ENCODE results near the gene ATAD1.
A peak's percentile ranks its signal among the peaks of the same experiment; 100 is the strongest.
"Not testable (repeated sequence)": the region's sequence is repeated elsewhere in the genome, so short reads cannot be mapped to it uniquely, and the experiment has no call there.

The ATAD1 gene, protein sequence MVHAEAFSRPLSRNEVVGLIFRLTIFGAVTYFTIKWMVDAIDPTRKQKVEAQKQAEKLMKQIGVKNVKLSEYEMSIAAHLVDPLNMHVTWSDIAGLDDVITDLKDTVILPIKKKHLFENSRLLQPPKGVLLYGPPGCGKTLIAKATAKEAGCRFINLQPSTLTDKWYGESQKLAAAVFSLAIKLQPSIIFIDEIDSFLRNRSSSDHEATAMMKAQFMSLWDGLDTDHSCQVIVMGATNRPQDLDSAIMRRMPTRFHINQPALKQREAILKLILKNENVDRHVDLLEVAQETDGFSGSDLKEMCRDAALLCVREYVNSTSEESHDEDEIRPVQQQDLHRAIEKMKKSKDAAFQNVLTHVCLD

DNA sequence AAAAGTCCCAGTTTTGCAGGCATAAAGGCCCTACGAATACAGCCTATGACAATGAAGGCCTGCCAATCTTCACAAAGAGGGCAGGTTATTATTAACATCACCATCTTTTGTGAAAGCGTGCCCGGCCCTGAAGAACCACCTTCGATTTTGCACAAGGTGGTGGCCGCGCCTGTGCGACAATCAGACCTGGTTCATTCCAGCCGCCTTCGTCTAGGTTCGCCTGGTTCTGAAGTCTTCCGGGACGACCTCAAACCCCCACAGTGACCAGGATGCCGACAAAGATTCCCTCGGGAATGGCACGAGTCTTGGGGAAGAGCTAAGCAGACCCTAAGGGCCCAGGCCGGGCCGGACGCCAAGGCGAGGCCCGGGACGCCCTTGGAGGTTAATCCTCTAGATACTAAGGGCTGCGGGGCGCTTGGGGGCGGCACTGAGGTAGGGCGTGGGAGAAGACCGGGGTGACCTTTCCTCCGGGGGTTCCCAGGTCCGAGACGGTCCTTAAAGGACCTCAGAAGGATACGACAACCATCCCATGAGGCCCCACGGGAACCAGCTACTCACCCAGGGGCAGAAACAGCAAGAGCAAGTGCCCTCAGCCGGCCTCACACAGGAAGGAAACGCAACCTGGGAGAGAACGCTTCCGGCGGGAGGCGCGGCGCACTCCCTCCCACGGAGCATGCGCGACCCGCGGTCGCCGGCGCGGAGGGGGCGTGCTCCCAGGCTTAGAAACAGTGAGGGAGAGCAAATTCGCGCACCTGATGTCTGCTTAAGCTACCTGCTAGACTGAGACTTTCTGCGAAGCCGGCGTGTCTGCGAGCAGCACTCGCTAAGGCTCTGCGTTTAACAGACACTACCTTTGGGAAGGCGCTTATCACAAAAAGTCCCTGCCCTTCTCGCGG lies at the start of gene ATAD1:
TSS of gene ATAD1 (minus strand) at position 618 of the 896 bp plus-strand sequence. CDS start 3,627 bp downstream, outside the sequence.
- peak; percentile 89 for DNase-seq

DNA sequence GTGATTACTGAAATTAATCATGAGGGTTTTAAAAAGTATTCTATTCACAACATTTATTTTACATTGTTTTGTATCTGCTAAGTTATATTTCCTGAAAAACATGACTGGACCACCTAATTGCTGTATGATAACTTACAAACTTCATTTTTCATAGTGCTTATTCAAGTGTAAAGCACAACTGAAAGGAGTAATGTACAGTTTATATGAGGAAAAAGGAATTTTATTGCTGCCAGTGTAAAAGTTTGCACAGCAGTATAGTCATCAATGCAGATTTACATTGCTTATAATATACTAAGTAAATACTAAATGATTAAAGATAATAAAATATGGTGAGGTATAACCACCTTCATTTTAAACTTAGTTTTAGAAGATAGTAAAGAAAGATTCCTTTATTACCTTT lies 49.4 kb upstream of the ATAD1 start:
- DNase-seq, result no peak

DNA sequence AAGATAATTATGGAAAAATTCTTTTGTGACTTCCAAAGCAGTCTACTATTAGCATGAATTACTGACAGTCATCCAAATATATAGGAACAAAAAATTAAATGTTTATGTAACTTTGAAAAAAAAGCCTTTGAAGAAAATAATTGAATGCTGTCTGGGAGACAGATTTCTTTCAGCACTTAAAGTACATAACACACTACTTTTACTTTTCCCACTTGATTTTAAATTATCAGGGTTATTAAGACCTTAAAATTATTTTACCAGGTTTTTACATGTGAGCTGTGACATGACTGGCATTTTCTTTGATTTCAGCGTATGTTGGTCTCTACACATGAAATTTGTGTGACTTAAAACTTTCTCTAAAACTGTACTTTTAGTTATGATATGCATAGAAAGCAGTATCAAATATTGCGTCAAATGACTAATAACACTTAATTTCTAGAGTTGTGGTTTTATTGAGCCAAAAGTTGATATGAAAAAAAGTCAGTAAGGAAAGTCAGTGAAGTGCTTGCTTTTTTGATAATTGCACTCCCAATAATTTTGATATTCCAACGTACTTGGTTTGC lies 48.5 kb upstream of the ATAD1 start:
- no peak for DNase-seq

DNA sequence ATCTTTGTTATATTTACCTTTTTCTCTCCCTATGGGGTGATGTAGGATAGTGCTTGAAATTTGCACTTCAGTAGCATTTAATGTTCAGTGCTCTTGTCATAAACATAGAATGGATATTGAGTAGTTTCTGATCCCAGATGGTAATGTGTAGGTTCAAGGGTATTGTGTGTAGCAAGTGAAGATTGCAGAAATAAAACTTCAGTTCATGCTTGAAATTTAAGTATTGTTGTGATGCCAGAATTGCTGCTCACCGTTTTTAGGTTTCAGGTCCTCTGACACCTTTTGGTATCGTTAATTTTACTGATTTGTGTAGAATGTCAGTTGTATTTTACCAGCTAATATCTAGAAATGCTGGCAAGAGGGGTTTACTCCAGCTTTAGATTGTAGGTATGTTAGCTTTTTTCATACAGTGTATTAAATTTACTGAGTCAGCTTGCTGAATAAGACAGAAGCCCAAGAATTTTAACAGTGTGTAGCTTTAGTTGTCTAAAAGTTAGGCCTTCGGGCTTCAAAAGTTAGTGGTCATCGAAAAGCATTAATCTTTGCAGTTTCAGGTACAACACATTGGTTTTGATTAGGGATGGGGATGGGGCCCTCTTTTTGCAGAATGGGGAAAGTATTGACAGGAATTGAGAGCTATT lies 47.3 kb upstream of the ATAD1 start:
- no peak for DNase-seq

DNA sequence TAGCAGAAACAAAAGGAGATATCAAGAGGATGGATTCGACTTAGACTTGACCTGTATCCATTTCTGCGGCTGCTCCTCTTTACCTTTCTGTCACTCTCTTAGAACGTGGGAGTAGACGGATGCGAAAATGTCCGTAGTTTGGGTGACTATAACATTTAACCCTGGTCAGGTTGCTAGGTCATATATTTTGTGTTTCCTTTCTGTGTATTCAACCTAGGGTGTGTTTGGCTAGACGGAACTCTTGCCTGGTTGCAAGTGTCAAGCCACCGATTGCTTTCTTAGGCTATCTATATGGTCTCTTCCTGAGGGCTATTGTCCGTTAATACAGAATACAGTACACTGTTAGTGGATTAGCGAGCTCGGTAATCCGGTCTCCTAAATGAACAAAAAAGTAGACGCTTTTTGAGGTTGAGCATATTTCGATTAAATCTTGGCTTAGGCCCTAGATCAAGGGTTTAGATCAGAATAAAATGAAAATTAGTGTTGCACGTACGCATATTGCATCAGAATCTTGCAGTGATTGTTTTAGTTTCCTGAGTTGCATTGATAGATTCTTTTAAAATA lies 46.6 kb upstream of the ATAD1 start:
- DNase-seq, result no peak

DNA sequence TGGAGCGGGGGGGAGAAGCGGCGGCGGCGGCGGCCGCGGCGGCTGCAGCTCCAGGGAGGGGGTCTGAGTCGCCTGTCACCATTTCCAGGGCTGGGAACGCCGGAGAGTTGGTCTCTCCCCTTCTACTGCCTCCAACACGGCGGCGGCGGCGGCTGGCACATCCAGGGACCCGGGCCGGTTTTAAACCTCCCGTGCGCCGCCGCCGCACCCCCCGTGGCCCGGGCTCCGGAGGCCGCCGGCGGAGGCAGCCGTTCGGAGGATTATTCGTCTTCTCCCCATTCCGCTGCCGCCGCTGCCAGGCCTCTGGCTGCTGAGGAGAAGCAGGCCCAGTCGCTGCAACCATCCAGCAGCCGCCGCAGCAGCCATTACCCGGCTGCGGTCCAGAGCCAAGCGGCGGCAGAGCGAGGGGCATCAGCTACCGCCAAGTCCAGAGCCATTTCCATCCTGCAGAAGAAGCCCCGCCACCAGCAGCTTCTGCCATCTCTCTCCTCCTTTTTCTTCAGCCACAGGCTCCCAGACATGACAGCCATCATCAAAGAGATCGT lies 46.0 kb upstream of the ATAD1 start:
- peak; percentile 24 for DNase-seq

DNA sequence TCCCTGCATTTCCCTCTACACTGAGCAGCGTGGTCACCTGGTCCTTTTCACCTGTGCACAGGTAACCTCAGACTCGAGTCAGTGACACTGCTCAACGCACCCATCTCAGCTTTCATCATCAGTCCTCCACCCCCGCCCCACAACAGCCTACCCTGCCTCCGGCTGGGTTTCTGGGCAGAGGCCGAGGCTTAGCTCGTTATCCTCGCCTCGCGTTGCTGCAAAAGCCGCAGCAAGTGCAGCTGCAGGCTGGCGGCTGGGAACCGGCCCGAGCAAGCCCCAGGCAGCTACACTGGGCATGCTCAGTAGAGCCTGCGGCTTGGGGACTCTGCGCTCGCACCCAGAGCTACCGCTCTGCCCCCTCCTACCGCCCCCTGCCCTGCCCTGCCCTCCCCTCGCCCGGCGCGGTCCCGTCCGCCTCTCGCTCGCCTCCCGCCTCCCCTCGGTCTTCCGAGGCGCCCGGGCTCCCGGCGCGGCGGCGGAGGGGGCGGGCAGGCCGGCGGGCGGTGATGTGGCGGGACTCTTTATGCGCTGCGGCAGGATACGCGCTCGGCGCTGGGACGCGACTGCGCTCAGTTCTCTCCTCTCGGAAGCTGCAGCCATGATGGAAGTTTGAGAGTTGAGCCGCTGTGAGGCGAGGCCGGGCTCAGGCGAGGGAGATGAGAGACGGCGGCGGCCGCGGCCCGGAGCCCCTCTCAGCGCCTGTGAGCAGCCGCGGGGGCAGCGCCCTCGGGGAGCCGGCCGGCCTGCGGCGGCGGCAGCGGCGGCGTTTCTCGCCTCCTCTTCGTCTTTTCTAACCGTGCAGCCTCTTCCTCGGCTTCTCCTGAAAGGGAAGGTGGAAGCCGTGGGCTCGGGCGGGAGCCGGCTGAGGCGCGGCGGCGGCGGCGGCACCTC lies 45.3 kb upstream of the ATAD1 start, which contains the start of the genes KLLN and PTEN:
TSS of gene KLLN (minus strand) at position 481 of the 891 bp plus-strand sequence. CDS start 1,046 bp downstream, outside the sequence.
TSS of gene PTEN (plus strand) at position 573 of the 891 bp plus-strand sequence. CDS start 845 bp downstream, outside the sequence.
- DNase-seq, result peak; percentile 84

DNA sequence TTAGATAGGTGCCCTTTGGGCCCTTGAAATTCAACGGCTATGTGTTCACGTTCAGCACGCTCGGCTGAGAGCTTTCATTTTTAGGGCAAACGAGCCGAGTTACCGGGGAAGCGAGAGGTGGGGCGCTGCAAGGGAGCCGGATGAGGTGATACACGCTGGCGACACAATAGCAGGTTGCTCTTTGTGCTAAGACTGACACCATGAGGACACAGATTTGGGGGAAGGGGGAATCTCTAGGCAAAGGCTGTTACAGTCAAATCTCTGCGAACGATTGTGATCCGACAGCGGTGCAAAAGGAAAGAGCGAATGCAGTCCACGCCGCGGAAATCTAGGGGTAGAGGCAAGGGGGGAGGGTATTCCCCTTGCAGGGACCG lies 44.6 kb upstream of the ATAD1 start:
- DNase-seq, result peak; percentile 74

DNA sequence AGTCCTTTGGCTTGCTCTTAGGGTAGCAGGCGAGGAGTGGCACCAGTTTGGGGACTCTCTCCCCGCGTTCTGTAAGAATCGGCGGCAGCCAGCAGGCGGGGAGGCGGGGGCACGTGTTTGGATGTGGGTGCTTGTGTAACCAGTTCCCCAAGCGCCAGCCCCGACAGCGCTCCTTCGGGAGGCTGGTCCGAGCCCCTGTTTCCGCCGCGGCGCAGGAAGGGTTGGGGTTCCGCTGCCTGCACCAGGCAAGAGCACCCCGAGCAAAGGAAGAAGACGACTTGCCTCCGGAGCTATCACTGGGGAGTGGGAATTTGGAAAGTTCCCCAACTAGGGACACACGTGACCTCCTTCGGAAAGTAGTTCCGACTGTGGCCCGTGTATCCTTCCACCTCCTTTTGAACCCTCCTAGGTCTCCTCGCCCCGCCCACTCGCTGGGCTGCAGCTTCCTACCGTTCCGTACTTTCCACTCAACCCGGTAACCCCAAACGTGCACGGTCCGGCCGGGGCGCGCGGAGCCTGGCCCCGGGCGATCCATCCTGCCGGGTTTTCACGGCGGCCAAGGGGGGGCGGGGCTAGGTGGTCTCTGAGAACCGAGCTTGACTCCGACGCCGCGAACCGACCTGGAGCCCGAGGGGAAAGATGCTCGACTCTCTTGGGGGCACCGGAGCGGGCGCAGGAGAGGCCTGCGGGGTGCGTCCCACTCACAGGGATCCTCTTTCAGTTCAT lies 44.1 kb upstream of the ATAD1 start:
- DNase-seq, result peak; percentile 93

DNA sequence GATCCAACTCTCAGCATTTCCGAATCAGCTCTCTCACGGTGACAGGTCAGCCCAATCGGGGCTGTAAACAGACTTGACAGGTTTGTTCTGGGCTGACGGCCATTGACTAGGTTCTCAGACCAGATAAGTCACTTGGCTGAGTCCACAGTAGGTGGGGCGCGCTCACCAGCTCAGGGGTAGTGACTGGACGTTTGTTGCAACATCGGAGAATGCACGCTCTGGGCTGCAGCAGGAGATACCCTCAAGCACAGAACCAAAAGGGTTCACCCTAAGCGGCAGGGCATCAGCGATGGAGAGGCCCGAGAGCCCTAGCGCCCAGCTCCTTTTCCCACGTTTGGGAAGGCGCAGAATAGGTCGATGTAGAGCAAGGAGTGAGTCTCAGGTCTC lies 43.5 kb upstream of the ATAD1 start:
- peak; percentile 24 for DNase-seq

DNA sequence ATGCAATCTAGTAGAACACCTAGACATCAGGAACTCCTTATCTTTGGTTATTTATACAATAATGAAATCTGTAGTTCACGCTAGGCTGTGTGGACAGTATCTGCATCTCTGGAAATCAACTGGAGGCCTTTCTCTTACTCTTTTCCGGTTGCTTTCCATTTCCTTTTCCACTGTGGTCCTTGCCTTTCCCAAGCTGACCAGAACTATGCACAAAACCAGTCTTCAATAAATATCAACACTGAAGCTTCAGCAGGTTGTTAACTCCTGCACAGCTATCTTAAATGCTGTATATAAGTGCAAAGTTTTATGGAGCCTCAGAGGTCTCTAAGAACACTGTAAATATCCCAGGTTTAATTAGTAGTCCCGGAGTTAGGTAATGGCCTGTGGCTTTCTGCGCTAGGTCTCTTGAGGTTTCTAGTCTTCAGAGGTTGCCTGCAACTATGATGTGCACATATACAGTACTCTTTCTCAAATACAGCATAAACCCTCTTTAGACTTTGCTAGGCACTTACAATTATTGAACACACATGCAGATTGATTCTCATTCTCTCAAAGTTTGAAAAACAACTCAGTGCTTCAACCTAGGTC lies 42.9 kb upstream of the ATAD1 start:
- no peak for DNase-seq

DNA sequence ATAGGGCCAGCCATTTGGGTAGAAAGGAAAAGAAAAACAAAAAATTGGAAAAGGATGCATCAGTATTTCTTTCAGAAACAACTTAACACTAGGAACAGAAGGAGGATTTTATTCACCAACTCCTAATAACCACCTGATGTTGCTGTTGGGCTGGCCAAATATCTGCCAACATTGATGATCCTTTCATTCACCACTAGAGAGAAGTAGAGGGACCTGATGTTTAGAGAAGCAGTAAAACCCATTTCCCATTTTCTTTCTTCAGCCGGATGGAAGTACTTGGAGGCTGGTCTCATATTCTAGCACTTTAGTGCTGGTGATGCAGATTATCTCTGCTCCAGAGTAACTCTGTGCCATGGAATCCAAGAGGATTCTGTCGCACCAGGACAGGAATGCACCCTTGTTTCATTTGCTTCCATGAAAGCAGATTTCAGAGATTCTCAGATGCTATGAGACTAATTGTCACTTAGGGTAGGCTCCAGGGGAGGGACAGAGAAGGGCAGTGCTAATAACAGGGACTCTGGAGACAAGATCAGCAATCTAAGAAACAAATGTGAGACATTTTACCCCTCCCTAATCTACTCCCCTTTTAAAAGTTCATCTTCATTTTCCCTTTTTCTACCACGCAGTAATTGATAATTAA lies 42.2 kb upstream of the ATAD1 start:
- DNase-seq, result no peak

DNA sequence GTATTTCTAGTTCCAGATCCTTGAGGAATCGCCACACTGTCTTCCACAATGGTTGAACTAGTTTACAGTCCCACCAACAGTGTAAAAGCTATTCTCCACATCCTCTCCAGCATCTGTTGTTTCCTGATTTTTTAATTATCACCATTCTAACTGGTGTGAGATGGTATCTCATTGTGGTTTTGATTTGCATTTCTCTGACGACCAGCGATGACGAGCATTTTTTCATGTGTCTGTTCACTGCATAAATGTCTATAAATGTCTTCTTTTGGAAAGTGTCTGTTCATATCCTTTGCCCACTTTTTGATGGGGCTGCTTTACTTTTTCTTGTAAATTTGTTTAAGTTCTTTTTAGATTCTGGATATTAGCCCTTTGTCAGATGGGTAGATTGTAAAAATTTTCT lies 37.6 kb upstream of the ATAD1 start:
- not testable (repeated sequence) for DNase-seq

DNA sequence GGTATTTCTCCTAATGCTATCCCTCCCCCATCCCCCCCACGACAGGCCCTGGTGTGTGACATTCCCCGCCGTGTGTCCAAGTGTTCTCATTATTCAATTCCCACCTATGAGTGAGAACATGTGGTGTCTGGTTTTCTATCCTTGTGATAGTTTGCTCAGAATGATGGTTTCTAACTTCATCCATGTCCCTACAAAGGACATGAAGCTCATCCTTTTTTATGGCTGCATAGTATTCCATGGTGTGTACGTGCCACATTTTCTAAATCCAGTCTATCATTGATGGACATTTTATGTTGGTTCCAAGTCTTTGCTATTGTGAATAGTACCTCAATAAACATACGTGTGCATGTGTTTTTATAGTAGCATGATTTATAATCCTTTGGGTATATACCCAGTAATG lies 37.2 kb upstream of the ATAD1 start:
- not testable (repeated sequence) for DNase-seq

DNA sequence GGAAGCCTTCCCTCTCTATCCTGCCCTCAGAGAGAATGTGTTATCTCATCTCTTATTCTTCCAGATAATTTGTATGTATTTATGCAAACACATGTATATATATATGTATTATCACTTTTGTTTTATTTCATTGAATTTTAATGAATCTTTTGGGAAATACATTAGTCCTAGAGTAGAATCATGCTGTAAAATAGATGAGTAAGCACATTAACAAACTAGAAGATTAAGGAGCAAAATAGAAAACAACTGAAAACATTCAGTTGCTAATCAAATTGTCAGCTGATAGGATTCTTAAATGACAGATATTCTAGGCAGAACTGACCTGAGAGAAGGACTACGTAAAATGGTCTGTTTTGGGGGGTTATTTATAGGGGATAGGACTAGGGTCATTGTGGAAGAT lies 34.1 kb upstream of the ATAD1 start:
- no peak for DNase-seq

DNA sequence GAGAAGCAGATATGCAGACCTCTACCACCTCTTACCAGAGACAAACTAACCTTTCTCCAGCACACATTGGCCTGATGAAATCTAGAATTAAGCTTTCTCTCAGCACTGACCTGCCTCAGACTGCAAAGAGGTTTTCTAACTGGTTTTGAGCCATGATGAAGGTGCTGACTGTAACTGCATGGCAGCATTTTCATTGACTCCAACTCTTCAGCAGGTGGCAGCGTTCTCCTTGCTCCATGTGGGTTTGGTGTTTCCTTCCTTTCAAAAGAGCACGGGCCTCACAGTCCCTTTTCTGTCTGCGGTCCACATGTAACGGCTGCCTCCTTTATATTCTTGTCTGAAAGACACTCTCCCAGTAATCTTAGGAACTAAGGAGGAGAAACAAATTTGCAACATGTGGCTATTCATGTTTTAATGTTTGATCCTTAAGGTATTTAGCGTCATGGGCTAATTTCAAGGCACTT lies 32.7 kb upstream of the ATAD1 start:
- peak; percentile 42 for DNase-seq

DNA sequence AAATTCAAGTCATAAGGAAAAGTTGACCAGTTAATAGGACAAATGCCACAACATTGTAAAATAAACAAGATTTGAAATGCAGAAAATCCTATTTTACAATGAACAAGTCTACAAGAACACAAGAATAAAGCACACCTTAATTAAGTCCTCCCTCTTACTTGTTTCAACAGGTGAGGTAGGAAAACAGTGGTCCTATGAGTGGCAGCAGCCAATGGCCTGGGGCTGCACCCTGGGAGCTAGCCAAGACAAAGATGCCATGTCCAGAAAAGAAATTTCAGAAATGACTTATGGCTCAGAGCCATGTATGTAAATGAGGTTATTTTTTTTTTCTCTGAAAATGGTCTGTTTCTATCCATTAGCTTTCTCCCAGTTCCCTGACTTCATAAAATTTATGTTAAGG lies 31.0 kb upstream of the ATAD1 start:
- DNase-seq, result no peak

DNA sequence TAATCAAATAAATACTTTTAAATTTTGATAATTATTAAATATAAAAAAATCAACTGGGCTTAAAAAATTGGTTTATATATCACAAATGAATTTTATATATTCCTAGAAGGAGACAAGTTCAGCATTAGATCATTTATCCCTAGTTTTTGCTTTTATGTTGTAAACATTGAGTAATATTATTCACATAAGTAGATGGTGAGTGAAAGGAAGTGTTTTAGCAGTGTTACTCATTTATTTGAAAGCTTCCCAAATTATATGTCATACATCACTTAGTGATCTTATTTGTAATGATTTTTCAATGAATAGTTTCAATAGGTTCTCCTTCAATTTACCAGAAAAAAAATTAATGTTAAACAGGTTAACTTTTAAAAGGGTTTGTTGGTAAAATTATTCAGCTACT lies 29.5 kb upstream of the ATAD1 start:
- DNase-seq, result no peak

DNA sequence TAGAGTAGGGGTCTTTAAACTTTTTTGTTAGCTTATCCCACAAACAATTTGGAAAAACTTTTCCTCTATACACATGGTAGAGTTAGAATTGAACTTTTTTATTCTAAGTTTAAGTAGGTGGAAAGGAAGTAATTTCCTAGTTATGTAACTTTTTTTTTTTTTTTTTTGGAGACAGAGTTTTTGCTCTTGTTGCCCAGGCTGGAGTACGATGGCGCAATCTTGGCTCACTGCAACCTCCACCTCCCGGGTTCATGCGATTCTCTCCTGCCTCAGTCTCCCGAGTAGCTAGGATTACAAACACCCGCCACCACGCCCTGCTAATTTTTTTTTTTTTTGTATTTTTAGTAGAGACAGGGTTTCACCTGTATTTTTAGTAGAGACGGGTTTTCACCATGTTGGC lies 28.7 kb upstream of the ATAD1 start:
- not testable (repeated sequence) for DNase-seq

Data from activated naive CD4-positive, alpha-beta T cell treated with anti-CD3 and anti-CD28 coated beads, Interleukin-2, amount 50 U/mL, for 16 hours (primary cell).